Measurements from ENCODE around the gene KCNJ12.
"Not testable (repeated sequence)": the region's sequence is repeated elsewhere in the genome, so short reads cannot be mapped to it uniquely, and the experiment has no call there.

- not testable (repeated sequence) for TF ChIP-seq CTCF (IDR thresholded peaks at IDR 0.05); POLR2AphosphoS5 (IDR thresholded peaks at IDR 0.05; ENCODE audit: insufficient read depth in 1 of 2, low read depth in 1 of 2); POLR2A (IDR thresholded peaks at IDR 0.05)
These were observed 27.9 kb downstream of the KCNJ12 start for GRCh38 chr17:21404106-21404505.
